Nephron progenitor cell (in vitro differentiated cells): ENCODE measurements around the gene KIRREL3.

ENCODE experiments used
- DNase-seq: peaks from one replicate; pipeline ENCODE4 v3.0.0; 2021
- H3K27ac Mint-ChIP-seq: 2 replicates; pipeline ENCODE4 v1.8.0; 2021; ENCODE audit warnings: mild to moderate bottlenecking, moderate library complexity, mixed read lengths
- H3K27me3 Mint-ChIP-seq: 2 replicates; pipeline ENCODE4 v1.8.0; 2021; ENCODE audit warnings: mild to moderate bottlenecking, low read depth, mixed read lengths; ENCODE audit not compliant: poor library complexity
- H3K36me3 Mint-ChIP-seq: 2 replicates; pipeline ENCODE4 v1.8.0; 2021; ENCODE audit warnings: low read depth, mixed read lengths
- H3K4me1 Mint-ChIP-seq: 2 replicates; pipeline ENCODE4 v1.8.0; 2021; ENCODE audit warnings: mixed read lengths
- H3K4me3 Mint-ChIP-seq: 2 replicates; pipeline ENCODE4 v1.8.0; 2021; ENCODE audit warnings: mild to moderate bottlenecking, moderate library complexity, mixed read lengths
- H3K9me3 Mint-ChIP-seq: 2 replicates; pipeline ENCODE4 v1.8.0; 2021; ENCODE audit warnings: mild to moderate bottlenecking, moderate library complexity, mixed read lengths
- TF ChIP-seq, protein P1 (sequence below): fragments of 200-600 bp; sonication (generic); IDR thresholded peaks from 2 replicates; pipeline ENCODE4 v1.5.0; 2021; ENCODE audit warnings: antibody characterized with exemption

The KIRREL3 gene

GRCh38 chr11:126515501-126515900 is 485.1 kb downstream of the KIRREL3 start:
- TF ChIP-seq, protein P1, sequence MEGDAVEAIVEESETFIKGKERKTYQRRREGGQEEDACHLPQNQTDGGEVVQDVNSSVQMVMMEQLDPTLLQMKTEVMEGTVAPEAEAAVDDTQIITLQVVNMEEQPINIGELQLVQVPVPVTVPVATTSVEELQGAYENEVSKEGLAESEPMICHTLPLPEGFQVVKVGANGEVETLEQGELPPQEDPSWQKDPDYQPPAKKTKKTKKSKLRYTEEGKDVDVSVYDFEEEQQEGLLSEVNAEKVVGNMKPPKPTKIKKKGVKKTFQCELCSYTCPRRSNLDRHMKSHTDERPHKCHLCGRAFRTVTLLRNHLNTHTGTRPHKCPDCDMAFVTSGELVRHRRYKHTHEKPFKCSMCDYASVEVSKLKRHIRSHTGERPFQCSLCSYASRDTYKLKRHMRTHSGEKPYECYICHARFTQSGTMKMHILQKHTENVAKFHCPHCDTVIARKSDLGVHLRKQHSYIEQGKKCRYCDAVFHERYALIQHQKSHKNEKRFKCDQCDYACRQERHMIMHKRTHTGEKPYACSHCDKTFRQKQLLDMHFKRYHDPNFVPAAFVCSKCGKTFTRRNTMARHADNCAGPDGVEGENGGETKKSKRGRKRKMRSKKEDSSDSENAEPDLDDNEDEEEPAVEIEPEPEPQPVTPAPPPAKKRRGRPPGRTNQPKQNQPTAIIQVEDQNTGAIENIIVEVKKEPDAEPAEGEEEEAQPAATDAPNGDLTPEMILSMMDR: no peak
- Mint-ChIP-seq H3K4me3 (no peak overlapping the region), H3K36me3 (no peaks in the 10 kb centered on the region), H3K9me3 (no peaks in the 10 kb centered on the region), H3K4me1 (peaks cover 46% of the 10 kb centered on the region), H3K27ac (no peak overlapping the region), H3K27me3 (no peaks in the 10 kb centered on the region)
- no peak for DNase-seq

- H3K27me3 Mint-ChIP-seq: peaks cover 9% of the 10 kb centered on the region
- TF ChIP-seq, protein P1: no peak
- DNase-seq: no peak
- no peak overlapping the region for H3K4me3 Mint-ChIP-seq
- peaks cover 33% of the 10 kb centered on the region for H3K4me1 Mint-ChIP-seq
- no peaks in the 10 kb centered on the region for H3K9me3 Mint-ChIP-seq
- no peaks in the 10 kb centered on the region for H3K36me3 Mint-ChIP-seq
- H3K27ac Mint-ChIP-seq: no peak overlapping the region
These were observed 486.4 kb downstream of the KIRREL3 start for GRCh38 chr11:126514061-126514693.

DNA sequence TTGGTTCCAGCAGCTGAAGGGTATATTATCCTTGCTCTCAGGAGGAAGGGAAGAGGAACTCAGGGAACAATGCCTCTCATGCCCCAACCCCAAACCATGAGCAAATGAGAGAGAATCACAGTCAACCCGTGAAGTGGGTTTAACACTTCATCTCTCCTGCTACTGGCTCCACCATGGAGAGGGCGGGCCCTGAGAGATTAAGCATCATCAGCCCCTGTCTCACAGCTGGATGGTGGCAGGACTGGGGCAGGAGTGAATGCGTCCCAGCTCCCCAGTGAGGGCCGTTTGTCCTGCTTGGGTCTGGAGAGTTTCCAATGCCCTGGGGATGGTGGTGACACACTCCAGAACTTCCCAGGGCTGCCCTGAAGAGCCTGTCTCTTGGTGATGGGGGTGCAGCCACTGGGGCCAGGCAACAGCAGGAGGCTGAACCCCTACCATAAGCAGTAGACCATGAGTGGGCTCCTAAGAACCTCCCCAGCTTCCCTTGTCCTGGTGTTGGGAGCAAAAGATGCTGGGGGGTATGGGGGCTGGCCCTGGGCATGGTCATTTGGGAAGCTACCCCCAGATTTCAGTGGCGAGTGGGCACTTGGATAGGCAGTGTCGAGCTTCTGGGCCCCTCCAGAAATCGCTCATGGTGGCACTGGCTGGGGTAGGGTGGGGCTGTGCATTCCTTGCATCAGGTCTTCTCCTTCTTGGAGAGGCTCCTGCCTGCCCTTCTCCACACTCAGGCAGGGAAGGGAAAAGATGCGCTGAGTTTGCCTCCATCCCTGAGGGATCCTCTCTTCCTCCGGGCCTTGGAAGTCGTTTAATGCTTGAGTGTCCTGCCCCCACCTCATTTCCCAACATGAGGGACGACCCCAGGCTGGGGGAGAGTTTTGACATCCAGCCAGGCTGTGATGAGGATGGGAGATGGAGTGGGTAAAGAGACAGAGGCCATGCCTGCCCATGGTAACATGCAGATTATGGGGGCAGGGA is 487.5 kb downstream of the KIRREL3 start:
- Mint-ChIP-seq H3K9me3 (no peaks in the 10 kb centered on the region), H3K36me3 (no peaks in the 10 kb centered on the region), H3K27ac (no peak overlapping the region), H3K27me3 (peaks cover 11% of the 10 kb centered on the region), H3K4me3 (no peak overlapping the region), H3K4me1 (peaks cover 21% of the 10 kb centered on the region)
- no peak for DNase-seq
- TF ChIP-seq, protein P1: no peak

- TF ChIP-seq, protein P1: no peak
- peaks cover 3% of the 10 kb centered on the region for H3K9me3 Mint-ChIP-seq
- peaks cover 18% of the 10 kb centered on the region for H3K27me3 Mint-ChIP-seq
- H3K36me3 Mint-ChIP-seq: no peaks in the 10 kb centered on the region
- H3K4me3 Mint-ChIP-seq: no peak overlapping the region
- no peak overlapping the region for H3K27ac Mint-ChIP-seq
- DNase-seq: no peak
- H3K4me1 Mint-ChIP-seq: peaks cover 18% of the 10 kb centered on the region
These were observed 488.3 kb downstream of the KIRREL3 start for GRCh38 chr11:126512251-126512650.

DNA sequence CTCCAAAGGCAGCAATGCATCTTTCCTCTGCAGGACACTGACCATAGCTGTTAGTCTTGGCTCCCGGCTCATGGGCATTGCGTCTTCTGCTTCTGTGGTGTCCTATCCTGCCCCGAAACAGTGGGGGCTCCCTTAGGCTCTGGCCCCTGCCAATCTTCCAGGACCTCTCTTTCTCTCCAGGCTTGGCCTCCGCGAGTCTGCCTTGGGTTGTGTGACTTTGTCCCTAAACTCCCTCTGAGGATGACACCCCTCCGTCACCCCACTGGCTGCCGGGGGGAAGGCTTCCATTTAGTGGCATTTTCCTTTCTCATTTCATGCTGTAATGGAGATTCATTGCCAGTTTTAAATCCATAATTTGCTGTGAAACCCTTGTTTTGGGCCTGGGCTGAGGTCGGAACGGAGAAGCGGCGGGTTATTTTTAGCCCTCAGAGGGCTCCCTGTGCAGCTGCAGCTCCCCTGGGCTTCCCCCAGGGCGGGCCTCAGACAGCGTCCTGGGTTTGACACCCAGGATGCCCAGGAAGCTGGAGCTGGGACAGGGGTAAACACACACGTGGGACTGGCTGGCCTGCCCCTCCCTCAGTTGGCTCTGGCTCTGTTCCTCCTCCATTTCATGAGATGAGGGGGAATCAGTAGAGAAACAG is 489.0 kb downstream of the KIRREL3 start:
- Mint-ChIP-seq H3K27me3 (peaks cover 19% of the 10 kb centered on the region), H3K4me1 (peaks cover 18% of the 10 kb centered on the region), H3K4me3 (no peak overlapping the region), H3K9me3 (peaks cover 8% of the 10 kb centered on the region), H3K36me3 (no peaks in the 10 kb centered on the region), H3K27ac (no peak overlapping the region)
- no peak for DNase-seq
- TF ChIP-seq, protein P1: no peak
